ENCODE data around the gene BBS9.

BBS9 gene

DNA sequence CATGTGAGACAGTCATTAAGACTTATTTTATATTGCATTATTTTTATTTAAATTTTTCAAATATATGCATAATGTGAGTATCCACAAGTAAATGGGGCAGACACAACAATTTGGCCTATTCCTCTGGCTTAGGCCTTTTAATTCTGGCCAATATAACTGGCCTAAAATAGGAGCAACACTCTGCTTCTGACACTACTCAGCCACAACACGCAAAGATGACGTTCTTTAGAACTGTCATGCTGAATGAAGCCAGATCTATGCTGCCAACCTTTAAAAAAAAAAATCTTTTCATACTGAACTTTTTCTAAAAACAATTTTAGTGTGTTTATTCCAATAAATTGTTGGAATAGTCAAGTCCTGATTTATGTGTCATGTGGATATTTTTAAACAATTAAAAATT lies 421.0 kb downstream of the BBS9 start:
- no peak for DNase-seq (ENCODE audit: low read depth in 3 of 3)

GRCh38 chr7:33550979-33551378 lies 421.6 kb downstream of the BBS9 start:
- DNase-seq (ENCODE audit: low read depth in 3 of 3), result no peak

DNA sequence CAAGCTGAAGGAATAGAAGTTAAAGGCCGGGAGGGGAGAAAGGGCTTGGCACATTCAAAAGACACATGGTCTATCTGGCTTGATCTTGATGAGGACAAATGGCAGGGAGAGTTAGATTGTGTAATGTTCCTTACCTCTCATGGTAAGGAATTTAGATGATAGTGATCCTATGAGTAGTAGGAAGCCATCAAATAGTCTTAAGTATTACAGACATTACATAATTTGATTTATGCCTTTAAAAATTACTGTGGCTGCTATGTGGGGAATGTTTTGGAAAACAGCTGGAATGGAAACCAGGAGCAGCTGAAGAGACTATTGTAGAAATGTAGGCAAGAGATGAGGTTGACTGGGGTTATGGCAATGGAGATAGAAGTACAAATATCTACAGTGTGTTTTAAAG lies 424.7 kb downstream of the BBS9 start:
- DNase-seq (ENCODE audit: low read depth in 3 of 3), result no peak

DNA sequence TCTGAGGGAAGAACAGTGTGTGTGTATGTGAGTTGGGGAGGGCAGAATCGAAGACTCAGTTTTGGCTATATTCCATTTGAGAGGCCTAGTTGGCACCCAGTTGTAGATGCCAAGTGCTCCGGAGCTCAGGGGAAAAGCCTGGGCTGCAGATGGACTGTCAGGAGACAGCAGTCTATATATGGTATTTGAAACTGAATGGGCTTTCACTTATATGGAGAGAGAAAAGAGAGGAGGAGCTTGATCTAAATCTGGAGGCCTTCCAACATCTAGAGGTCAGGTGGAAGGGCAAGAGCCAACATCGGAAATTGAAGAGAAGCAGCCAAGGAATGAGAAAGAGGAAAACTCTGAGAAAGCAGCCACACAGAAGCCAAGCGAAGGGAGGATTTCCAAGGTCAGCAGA lies 425.2 kb downstream of the BBS9 start:
- no peak for DNase-seq (ENCODE audit: low read depth in 3 of 3)

DNA sequence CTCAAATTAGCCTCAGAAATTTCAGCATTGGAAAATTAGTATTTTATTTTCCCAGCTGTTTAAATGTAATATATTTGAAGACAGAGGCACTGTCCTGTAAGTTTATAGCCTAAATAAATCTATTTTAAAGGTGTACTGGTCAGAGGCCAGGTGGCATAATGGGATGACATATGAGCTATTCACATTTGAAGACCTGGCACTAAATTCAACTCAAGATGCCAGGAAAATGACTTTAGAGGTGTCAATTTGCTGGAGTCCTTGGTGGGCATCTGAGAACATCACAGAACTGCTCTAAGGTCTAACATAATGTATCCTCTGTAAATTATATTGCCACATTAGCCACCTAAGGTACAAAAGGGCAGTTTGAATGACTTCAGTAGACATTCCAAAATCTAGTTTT lies 427.1 kb downstream of the BBS9 start:
- no peak for DNase-seq (ENCODE audit: low read depth in 3 of 3)

DNA sequence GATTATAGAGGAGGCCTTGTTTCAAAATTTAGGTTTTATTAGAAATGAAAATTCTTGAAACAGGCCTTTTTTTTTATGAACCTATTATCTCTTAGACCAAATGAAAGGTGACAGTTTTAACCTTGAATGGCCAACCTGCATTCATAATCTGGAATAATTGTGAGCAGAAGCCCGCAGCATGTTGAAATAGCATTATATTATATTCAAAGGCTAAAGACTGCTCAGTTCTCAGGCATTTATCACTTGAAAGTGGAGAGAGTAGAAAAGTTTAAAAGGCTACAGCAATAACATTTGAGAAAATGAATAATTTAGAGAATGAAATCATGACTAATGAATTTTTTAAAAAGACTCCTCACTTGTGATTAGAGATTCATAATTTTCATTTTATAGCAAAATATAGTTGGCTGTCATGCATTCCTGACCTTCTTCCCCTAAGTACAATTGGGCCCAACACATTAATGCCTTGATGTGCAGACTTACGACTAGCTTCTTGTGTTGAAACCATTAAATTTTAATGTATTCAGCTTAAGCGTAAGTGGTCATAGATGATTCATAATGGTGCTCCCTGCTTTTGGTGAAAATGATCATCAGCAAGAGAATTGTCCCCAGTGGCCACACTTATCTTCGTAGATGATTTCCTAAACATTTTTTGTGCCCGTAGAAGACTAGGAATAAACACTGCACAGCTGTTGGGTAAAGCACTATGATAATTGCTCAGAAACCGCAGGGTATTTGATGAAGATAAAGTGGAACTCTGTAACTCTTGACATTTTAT lies 429.4 kb downstream of the BBS9 start:
- no peak for DNase-seq (ENCODE audit: low read depth in 3 of 3)

GRCh38 chr7:33559324-33559710 lies 430.0 kb downstream of the BBS9 start:
- no peak for DNase-seq (ENCODE audit: low read depth in 3 of 3)

- no peak for DNase-seq (ENCODE audit: low read depth in 3 of 3)
These were observed 433.6 kb downstream of the BBS9 start for GRCh38 chr7:33562996-33563395.

GRCh38 chr7:33563651-33564050 lies 434.3 kb downstream of the BBS9 start:
- no peak for DNase-seq (ENCODE audit: low read depth in 3 of 3)

DNA sequence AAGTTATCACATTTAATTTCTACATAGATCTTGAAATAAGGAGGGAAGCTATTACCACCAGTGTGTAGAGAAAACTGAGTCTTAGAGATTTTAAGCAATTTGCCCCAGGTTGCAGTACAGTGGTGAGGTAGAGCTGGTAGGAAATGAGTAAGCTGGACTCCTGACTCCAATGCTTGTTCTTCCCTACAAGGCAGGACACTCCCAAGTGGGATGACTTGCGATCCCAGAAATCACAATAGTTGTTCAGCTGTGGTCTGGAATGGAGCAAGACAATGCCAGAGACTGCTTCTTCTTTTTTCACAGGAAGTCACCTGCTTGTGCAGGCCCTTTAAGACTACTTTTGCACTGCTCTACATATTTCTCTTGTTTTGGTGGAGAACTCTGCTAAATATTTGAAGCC lies 448.8 kb downstream of the BBS9 start:
- DNase-seq (ENCODE audit: low read depth in 3 of 3), result no peak

GRCh38 chr7:33578881-33579672 lies 449.7 kb downstream of the BBS9 start:
- DNase-seq (ENCODE audit: low read depth in 3 of 3), result no peak

GRCh38 chr7:33579673-33579960 lies 450.3 kb downstream of the BBS9 start:
- no peak for DNase-seq (ENCODE audit: low read depth in 3 of 3)

GRCh38 chr7:33581236-33581635 lies 451.9 kb downstream of the BBS9 start:
- no peak for DNase-seq (ENCODE audit: low read depth in 3 of 3)

GRCh38 chr7:33582104-33582503 lies 452.7 kb downstream of the BBS9 start:
- no peak for DNase-seq (ENCODE audit: low read depth in 3 of 3)

DNA sequence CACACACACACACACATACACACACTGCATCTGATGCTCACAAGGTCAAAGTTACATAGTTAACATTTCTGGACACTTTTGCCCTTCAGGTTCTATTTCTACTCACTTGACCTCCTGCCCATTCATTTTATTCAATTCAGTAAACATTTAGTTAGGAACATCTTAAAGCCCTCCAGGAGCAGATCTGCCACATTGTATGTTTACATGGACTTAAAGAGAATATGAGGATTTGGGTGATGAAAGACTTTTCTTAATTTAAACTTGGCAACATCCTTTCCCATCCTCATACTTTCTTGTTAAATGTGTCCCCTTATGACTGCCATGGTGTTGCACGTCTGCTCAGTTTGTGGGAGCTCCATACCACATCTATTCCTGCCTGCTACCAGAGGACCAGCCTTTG lies 453.2 kb downstream of the BBS9 start:
- DNase-seq (ENCODE audit: low read depth in 3 of 3), result no peak

- DNase-seq (ENCODE audit: low read depth in 3 of 3), result no peak
These were observed 460.5 kb downstream of the BBS9 start for GRCh38 chr7:33589911-33590310.

- no peak for DNase-seq (ENCODE audit: low read depth in 3 of 3)
These were observed 461.6 kb downstream of the BBS9 start for GRCh38 chr7:33590916-33591315.

DNA sequence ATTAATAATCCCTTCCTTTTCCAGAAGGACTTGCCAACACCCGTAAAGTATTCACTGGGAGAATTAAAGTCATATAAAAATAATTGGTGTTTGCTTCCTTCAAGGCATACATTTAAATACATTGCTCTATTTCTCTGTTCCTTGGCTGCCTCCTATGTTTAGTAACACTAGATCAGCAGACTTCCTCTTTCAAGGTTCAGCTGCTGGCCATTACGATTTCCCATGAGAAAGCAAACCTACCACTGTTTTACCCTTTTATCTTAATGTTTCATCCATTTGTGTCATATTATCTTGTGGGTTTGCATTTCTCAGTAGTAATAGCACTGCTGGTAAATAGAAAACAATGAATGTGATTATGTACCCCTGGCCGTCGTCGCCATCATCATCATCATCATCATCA lies 462.1 kb downstream of the BBS9 start:
- no peak for DNase-seq (ENCODE audit: low read depth in 3 of 3)

- DNase-seq (ENCODE audit: low read depth in 3 of 3), result no peak
These were observed 463.4 kb downstream of the BBS9 start for GRCh38 chr7:33592718-33593117.

- no peak for DNase-seq (ENCODE audit: low read depth in 3 of 3)
These were observed 464.2 kb downstream of the BBS9 start for GRCh38 chr7:33593611-33594010.

DNA sequence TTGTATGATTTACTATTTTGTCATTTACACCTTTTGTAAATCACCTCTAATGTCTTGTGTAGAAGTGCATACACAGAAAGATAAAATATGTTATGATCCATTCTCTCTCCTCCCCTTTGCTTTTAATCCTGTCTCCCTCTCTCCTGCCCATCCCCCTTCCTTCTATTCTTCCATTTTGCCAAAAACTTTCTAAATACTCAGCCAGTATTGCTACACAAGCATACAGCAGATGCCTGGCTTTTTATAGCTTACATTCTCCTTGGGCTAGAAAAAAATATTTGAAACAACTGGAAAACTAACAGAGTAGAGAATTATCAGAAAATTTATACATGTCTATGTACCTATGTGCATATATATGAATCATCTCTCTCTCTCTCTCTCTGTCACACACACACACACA lies 467.3 kb downstream of the BBS9 start:
- DNase-seq (ENCODE audit: low read depth in 3 of 3), result no peak

DNA sequence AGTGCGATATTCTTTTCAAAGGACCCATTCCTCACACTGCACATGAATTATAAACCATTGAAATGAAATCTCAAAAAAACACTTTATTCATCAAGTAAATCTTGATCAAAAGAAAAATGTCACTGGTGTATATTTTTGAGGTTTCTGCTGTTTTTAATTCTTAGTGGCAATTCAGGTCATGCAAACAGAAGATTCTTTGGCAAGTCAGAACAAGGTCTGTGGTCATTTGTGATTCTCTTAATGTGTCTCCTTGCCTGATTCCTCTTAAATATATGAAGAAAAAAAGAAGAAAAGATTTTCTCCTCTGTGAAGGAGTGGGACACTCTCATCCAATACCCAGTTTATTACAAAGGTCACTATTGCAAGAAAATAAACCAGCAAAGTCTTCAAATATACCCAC lies 467.8 kb downstream of the BBS9 start:
- no peak for DNase-seq (ENCODE audit: low read depth in 3 of 3)

DNA sequence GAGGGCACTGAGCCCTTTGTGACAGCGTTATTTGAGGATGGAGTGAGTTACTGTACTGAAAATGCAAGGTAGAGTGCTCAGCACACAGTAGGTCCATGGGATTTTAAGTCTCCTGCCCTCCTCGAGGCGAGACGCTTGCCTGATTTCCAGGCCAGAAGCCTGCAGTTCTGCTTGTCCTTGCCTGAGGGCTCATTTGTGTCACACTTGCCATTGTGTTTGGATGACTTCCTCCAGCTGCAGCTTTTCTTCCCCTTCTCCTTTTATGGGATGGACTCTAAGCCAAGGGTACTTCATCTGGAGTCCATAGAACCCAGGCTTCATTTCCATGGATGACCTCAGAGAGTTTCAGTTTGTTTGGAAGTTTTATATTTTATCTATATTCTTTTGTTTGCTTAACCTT lies 471.7 kb downstream of the BBS9 start:
- no peak for DNase-seq (ENCODE audit: low read depth in 3 of 3)

DNA sequence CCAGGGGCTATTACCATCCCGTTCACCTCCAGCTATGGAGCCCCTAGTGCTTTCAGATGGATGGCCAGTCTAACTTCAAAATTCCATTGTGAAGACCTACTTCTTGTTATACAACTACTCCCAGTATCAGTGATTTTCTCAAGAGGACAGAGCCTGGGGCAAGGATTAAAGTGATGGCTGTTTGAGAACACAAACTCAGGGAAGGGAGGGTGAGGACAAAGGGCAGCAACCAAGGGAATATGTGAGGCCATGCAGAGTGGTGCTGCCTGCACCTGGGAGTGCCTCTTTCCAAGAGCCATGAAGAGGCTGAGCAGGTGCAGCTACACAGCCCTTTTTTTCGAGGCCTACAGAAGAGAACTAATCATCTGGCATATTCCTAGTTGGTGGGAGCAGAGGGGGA lies 472.5 kb downstream of the BBS9 start:
- DNase-seq (ENCODE audit: low read depth in 3 of 3), result no peak

Data from stimulated activated CD4-positive, alpha-beta T cell treated with anti-CD3 and anti-CD28 coated beads, TNF-alpha, amount 100 ng/mL, for 4 hours (primary cell).